ENCODE measurements around the gene PRLH.

Gene PRLH

DNA sequence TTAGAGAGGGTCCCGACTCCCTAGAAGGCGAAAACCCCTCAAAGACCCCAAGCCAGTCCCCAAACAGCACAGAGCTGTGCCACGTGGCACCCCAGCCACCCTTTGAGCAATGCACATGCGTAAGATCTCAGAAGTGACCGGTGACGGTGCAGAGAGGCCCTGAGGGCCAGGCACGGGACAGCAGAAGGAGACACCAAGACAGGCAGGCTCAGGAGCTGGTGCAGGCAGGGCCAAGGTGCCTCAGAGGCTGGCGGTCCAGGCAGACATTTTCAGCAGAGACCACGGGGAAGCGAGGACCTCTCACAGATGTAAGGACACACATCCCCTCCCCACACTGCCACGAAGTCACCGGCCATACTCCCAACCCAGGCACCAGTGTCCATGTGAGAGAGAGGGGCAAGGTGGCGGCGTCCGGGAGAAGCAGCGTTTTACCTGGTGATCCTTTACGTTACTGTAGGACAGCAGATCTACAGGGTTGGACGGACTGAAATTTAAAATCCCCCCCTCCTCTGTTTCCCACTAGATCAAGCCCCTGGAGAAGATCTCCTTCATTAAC is 26.1 kb downstream of the PRLH start (continued):
- no peak for TF ChIP-seq ZNF692 (tag by site-specific recombination; IDR thresholded peaks at IDR 0.05)
- TF ChIP-seq ZBTB44 (tag by site-specific recombination; IDR thresholded peaks at IDR 0.05): no peak
- TF ChIP-seq ELK4 (IDR thresholded peaks at IDR 0.05; ENCODE audit: borderline replicate concordance, low read depth, low read length): no peak
- no peak for TF ChIP-seq ZSCAN16 (tag by site-specific recombination; IDR thresholded peaks at IDR 0.05)
- TF ChIP-seq GFI1B (tag by site-specific recombination; IDR thresholded peaks at IDR 0.05): no peak
- no peak for TF ChIP-seq ZNF549 (tag by site-specific recombination; IDR thresholded peaks at IDR 0.05)
- TF ChIP-seq REPIN1 (tag by site-specific recombination; IDR thresholded peaks at IDR 0.05; ENCODE audit: low read depth): no peak
- no peak for TF ChIP-seq ZBTB20 (tag by site-specific recombination; IDR thresholded peaks at IDR 0.05)
- no peak for TF ChIP-seq ZNF426 (tag by site-specific recombination; IDR thresholded peaks at IDR 0.05)
- TF ChIP-seq, protein P1, sequence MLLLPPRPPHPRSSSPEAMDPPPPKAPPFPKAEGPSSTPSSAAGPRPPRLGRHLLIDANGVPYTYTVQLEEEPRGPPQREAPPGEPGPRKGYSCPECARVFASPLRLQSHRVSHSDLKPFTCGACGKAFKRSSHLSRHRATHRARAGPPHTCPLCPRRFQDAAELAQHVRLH (tag by site-specific recombination; IDR thresholded peaks at IDR 0.05): no peak
- TF ChIP-seq ZNF621 (tag by site-specific recombination; IDR thresholded peaks at IDR 0.05): no peak
- TF ChIP-seq ZNF121 (tag by site-specific recombination; IDR thresholded peaks at IDR 0.05): no peak

DNA sequence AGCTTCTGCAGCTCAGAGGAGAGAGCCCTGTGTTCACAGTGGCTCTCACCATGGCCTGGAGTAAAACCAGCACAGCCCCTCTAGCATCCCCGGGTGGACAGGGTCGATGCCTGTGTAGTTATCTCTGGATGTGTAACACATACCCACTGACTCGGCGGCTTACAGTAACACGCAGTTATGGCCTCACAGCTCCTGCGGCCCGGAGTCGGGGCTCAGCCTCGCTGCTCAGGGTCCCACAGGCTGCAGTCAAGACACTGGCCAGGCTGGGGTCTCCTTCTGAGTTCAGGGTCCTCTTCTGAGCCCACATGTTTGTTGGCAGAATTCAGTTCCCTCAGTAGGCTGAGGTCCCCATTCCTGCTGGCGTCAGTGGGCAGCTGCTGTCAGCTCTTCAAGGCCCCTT is 26.7 kb downstream of the PRLH start:
- Histone ChIP-seq H3K9me3 (ENCODE audit: control insufficient read depth, insufficient read depth, low read depth, low read length) (no peaks in the 10 kb centered on the region), H3K27ac (ENCODE audit: extremely low read depth, low read depth, low read length) (no peak overlapping the region), H3K4me1 (ENCODE audit: control insufficient read depth, insufficient read depth, low read length) (peaks cover 7% of the 10 kb centered on the region; the same call in 1 of the 2 replicates), H3K4me3 (ENCODE audit: low read depth, low read length) (no peak overlapping the region), H3K36me3 (ENCODE audit: control insufficient read depth in 2 of 2, insufficient read depth in 1 of 2, low read length in 2 of 2) (no peaks in the 10 kb centered on the region)
- TF ChIP-seq, protein P2, sequence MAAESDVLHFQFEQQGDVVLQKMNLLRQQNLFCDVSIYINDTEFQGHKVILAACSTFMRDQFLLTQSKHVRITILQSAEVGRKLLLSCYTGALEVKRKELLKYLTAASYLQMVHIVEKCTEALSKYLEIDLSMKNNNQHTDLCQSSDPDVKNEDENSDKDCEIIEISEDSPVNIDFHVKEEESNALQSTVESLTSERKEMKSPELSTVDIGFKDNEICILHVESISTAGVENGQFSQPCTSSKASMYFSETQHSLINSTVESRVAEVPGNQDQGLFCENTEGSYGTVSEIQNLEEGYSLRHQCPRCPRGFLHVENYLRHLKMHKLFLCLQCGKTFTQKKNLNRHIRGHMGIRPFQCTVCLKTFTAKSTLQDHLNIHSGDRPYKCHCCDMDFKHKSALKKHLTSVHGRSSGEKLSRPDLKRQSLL (tag by site-specific recombination; IDR thresholded peaks at IDR 0.05): no peak
- no peak for TF ChIP-seq REPIN1 (tag by site-specific recombination; IDR thresholded peaks at IDR 0.05; ENCODE audit: low read depth)
- TF ChIP-seq ZNF701 (tag by site-specific recombination; IDR thresholded peaks at IDR 0.05): no peak
- no peak for TF ChIP-seq ZNF274 (IDR thresholded peaks at IDR 0.05; ENCODE audit: low read length)
- no peak for TF ChIP-seq ZNF274 (tag by site-specific recombination; IDR thresholded peaks at IDR 0.05; ENCODE audit: borderline replicate concordance)
- no peak for TF ChIP-seq ZNF548 (tag by site-specific recombination; IDR thresholded peaks at IDR 0.05)
- no peak for TF ChIP-seq ZFP41 (tag by site-specific recombination; IDR thresholded peaks at IDR 0.05; ENCODE audit: borderline replicate concordance)
- no peak for TF ChIP-seq ZNF747 (tag by site-specific recombination; IDR thresholded peaks at IDR 0.05)
- no peak for TF ChIP-seq PBX3 (CRISPR knock-in tag; IDR thresholded peaks at IDR 0.05)
- TF ChIP-seq ZNF677 (tag by site-specific recombination; IDR thresholded peaks at IDR 0.05): no peak
- TF ChIP-seq, protein P1 (tag by site-specific recombination; IDR thresholded peaks at IDR 0.05): no peak
- TF ChIP-seq, protein P3, sequence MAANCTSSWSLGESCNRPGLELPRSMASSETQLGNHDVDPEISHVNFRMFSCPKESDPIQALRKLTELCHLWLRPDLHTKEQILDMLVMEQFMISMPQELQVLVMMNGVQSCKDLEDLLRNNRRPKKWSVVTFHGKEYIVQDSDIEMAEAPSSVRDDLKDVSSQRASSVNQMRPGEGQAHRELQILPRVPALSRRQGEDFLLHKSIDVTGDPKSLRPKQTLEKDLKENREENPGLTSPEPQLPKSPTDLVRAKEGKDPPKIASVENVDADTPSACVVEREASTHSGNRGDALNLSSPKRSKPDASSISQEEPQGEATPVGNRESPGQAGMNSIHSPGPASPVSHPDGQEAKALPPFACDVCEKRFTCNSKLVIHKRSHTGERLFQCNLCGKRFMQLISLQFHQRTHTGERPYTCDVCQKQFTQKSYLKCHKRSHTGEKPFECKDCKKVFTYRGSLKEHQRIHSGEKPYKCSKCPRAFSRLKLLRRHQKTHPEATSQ (tag by site-specific recombination; IDR thresholded peaks at IDR 0.05): no peak
- no peak for TF ChIP-seq ZNF529 (tag by site-specific recombination; IDR thresholded peaks at IDR 0.05; ENCODE audit: insufficient replicate concordance)
- no peak for TF ChIP-seq GLIS1 (tag by site-specific recombination; IDR thresholded peaks at IDR 0.05)
- TF ChIP-seq GLI4 (tag by site-specific recombination; IDR thresholded peaks at IDR 0.05): no peak
- no peak for TF ChIP-seq ZNF175 (tag by site-specific recombination; IDR thresholded peaks at IDR 0.05)
- ChIA-PET CTCF (interaction anchor here (0.5 to 1.2 kb wide), 2 partner anchors 21 to 151 kb away, joined by 3 to 4 read pairs; no protein-coding TSS in a partner anchor), POLR2A (no interaction called here)

All from HEK293 (cell line).